PFSK-1 (cell line): ENCODE data around the gene PLA2R1.

ENCODE experiments used
- POLR2AphosphoS5 ChIP-seq: IDR thresholded peaks from 2 replicates; pipeline ENCODE4 v1.6.1; 2012; ENCODE audit warnings: low read depth, mild to moderate bottlenecking, control low read depth, low read length, moderate library complexity
- SIN3A ChIP-seq: IDR thresholded peaks from 2 replicates; pipeline ENCODE4 v1.6.1; 2012; ENCODE audit warnings: mild to moderate bottlenecking, low read length, moderate library complexity, borderline replicate concordance; ENCODE audit not compliant: insufficient read depth
- TAF1 ChIP-seq: IDR thresholded peaks from 2 replicates; pipeline ENCODE4 v1.6.1; 2012; ENCODE audit warnings: low read length, control low read depth, borderline replicate concordance; ENCODE audit not compliant: insufficient read depth

DNA sequence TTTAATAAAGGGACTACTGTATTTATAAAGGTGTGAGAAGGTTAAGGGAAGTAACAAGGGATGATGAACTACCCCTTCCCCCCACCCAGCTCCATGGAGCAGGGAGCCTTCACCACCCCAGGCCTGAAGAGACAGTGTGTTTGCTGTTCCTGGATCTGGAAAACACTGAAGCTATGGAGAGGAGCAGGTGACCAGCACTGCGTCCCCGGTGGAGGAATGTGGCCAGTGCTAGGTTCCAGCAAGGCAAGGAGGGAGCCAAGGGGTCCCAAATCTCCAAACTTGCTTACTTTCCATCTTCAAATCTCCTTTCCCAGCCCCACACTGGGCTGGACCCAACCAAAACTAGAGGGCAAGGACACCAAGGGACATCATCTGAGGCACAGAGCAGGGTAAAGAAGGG is 135.7 kb downstream of the PLA2R1 start:
- TF ChIP-seq POLR2AphosphoS5 (no peak), TAF1 (no peak), SIN3A (no peak)
